SH-SY5Y (cell line): ENCODE results near the gene MBD6.

Source experiments
- GATA2 ChIP-seq: IDR thresholded peaks from 2 replicates; pipeline ENCODE4 v1.6.1; 2011; ENCODE audit warnings: mild to moderate bottlenecking, low read depth, low read length
- GATA3 ChIP-seq: IDR thresholded peaks from 2 replicates; pipeline ENCODE4 v1.6.1; 2011; ENCODE audit warnings: low read depth, mild to moderate bottlenecking, low read length, moderate library complexity

MBD6 gene, protein sequence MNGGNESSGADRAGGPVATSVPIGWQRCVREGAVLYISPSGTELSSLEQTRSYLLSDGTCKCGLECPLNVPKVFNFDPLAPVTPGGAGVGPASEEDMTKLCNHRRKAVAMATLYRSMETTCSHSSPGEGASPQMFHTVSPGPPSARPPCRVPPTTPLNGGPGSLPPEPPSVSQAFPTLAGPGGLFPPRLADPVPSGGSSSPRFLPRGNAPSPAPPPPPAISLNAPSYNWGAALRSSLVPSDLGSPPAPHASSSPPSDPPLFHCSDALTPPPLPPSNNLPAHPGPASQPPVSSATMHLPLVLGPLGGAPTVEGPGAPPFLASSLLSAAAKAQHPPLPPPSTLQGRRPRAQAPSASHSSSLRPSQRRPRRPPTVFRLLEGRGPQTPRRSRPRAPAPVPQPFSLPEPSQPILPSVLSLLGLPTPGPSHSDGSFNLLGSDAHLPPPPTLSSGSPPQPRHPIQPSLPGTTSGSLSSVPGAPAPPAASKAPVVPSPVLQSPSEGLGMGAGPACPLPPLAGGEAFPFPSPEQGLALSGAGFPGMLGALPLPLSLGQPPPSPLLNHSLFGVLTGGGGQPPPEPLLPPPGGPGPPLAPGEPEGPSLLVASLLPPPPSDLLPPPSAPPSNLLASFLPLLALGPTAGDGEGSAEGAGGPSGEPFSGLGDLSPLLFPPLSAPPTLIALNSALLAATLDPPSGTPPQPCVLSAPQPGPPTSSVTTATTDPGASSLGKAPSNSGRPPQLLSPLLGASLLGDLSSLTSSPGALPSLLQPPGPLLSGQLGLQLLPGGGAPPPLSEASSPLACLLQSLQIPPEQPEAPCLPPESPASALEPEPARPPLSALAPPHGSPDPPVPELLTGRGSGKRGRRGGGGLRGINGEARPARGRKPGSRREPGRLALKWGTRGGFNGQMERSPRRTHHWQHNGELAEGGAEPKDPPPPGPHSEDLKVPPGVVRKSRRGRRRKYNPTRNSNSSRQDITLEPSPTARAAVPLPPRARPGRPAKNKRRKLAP

DNA sequence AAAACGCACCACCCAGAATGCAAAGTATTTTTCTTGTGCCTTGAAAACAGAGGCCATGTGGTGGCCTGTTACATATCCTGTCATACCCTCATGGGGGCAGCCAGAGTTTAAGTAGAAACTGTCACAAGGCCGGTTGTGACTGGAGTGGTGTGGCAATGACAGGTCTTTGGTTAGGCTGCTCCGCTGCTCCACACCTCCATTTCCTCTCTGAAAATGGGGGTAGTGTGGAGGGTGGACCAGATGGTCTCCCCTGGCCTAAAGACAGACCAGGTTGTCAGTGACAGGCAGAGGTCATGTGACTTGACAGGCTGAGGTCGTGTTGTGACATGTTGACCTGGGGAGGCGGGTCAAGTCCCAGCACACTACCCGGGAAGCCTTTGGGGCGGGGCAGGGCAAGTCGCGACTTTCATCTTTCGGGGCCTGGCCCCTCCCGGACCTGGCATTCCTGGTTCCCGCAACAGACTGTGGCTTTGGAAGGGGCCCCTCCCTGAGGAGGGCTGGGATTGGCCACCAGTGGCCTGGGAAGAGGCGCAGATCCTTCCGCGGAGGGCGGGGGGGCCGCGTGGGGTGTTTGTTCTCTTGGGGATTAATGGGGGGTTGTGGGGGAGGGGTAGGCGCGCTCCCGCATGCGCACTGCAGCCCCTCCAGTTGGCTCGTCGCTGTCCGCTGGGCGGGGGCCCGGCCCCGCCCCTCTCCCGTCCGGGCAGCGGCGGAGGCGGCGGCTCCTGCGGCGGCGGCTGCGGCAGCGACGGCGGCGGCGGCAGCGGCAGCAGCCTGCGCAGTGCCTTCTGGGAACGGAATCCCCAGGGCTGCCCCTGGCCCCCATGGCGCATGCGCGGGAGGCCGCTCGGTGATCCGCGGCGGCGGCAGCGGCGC lies at the start of gene MBD6:
Gene MBD6, plus strand, starts transcription at position 814 of the 876 bp plus-strand sequence. CDS start 1,480 bp downstream, outside the sequence.
- TF ChIP-seq GATA2 = no peak
- TF ChIP-seq GATA3 = no peak

DNA sequence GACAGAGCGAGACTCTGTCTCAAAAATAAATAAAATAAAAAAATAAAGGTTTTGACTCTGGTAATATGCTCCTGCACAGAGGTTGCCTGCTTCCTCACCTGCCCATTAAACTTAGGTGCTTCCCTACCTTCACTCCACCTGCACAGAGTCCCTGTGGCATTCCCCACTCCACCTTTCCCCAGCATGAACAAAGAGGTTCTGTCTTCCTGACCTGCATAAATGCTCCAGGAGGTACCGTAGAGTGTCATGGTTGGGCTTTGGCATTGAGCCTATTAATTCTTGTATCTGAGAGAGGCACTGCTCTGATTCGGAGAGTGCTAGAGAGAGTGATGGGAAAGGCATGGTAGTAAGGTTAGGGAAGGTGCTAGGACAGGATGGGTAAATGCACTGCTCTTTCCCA lies 49.2 kb upstream of the MBD6 start:
- TF ChIP-seq GATA2 = no peak
- no peak for TF ChIP-seq GATA3

DNA sequence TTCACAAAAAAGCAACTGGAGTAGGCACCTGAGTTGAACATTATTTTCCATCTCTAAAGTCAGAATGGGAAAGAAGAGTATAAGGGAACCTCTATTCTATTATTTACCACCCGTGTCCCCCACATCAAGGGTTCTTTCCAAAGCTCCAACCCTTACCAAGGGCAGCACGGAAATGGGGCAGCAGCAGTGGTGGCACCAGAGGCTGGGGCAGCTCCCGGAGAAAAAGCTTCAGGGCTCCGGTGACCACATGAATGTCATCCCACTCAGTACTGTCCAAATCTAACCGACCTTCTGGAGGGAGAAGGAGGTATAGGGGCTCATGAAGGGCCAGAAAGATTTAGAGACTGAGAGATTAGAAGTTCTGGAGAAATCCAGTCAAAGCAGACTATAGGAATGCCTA lies 48.7 kb upstream of the MBD6 start:
- no peak for TF ChIP-seq GATA2
- no peak for TF ChIP-seq GATA3

DNA sequence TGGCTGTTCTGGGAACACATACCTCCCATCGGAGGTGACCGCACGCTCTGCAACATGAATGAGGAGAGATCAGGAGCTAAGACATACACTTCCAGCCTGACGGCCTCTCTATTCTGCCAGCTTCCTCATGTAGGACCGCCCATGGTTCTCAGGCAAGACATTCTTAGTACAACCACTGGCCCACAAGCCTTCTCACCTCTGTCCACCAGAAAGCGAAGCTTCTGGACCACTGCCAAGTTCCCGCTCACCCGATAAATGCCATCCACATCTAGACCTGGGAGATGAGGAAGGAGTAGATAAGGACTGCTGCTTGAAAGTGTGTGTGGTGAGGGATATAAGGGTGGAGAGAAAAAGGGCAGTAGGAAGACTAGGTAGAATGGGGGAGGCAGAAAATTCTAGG lies 48.2 kb upstream of the MBD6 start:
- no peak for TF ChIP-seq GATA3
- TF ChIP-seq GATA2 = no peak

DNA sequence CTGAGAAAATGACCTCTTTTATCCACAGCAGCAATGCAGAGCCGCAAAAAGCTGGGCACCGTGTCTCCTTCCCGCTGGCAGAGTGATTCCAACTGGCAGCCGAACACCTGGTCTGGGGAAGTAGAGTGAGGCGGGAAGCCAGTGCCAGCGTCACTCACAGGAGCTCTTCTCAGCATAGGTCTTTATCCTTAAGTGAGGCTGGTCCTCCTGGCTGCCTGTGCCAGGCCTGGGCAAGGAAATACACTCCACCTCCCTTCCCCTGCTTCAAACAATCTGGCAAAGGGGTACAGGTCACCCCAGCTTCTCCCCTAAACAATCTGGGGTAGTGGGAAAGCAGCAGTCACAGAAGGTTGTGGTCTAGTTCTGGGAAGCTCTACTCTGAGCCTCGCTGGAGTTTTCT lies 47.8 kb upstream of the MBD6 start:
- TF ChIP-seq GATA3 = no peak
- TF ChIP-seq GATA2 = no peak

DNA sequence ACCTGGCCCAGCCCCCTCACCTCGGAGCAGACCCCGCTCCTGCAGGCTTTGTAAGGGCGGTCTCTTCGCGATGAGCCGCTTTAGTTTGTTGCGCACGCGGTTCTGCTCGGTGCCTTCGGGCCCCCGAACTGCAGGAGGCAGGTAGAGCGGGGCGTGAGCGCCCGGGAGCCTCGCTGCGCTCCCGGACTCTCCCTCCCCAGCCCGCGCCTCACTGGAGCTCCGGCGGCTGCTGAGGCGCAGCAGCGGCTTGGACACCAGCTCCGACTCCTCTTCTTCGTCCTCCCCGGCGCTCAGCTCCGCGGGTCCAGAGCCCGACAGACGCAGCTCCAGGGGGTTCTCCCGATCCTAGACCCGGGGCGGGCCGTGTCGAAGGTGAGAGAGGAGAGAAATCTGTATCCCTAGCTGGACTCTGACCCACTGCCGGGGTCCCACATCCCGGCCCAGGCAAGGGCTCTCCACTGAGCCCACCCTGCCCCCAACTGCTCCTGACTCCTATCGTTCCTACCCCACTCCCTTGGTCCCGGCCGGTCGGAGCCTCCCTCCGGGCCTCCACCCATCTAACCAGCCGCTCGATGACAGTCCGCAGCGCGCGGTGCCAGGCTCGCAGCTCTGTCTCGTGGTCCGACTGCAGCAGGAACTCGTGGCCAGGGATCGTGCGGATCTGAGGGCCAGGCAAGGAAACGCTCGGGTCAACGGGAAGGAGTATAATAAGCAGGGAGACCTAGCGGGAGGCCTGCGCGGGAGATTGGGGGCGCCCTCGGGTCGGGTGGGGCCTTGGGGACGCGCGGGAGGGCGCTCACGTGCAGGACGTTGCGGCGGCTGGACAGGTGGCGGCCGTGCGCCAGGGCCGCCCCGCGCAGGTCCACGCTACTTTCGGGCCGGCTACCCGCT lies 47.1 kb upstream of the MBD6 start:
- TF ChIP-seq GATA2 (no peak), GATA3 (no peak)

DNA sequence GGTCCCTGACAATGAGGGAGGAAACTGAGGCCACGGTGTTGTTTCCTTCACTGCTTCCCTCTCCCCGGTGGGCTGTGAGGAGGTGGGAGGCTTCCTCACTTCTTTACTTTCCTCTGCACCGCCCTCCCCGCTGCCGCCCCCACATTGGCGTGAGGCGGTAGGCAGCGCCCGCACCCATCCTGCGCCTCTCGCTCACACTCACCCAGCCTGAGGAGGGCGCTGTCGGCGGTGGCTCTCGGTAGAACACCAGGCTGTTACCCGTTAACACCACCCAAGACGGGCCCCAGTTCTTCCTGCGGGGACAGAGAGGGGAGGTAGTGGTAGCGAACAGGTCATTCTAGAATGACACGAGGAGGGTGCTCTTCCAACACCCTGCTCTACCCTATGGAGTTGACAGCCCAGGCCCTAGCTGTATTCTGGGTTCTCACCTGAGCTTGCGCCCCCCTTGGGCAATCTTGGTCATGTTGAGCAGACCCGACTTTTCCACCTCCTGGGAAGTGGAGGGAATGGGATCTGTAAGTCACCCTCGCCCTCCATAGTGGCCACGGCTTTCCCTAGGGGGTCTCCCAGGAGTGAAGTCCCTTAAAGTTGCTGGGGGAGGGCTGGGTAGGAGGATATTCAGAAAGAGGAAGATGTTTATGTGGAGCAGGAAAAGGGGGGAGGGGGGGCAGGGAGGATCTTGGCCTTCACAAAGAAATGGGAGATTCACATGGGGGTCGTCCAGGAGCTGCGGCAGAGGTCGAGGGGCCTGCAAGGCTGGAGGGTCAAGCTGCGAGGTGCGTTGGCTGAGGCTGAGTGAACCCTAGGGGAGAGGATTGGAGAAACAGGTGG lies 46.2 kb upstream of the MBD6 start:
- TF ChIP-seq GATA3 (no peak), GATA2 (no peak)

DNA sequence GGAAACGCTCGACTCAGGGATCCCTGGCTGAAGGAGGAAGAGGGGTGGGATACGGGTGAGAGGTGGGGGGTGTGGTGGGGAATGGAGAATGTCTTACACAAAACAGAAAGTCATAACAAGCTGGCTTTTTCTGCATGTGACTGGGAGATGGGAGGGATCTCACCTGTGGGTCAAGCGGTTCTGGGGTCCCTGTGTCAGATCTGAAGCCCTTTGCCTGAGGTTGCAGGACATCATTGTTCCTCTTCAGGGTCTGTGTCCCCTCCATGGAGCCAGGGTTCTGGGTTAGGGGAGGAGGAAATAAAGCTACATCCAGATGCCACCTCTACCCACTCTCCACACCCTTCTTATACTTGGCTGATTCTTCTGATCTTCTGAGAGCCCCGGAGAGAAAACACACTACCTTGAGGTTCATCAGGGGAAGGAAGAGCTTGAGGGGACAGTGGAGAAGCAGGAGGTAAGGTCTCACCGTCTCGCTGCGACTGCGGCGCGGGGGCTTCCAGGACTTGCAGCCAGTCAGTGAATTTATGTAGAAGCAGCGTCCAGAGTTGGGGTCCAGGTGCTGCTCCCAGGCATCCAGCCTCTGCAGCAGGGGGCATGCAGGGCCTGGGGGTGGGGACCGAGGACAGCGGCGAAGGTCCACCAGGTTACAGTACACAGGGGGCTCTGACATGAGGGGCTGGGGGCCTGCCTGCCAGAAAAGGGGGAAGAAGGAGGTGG lies 45.5 kb upstream of the MBD6 start:
- TF ChIP-seq GATA3 (no peak), GATA2 (no peak)

- TF ChIP-seq GATA2 (no peak), GATA3 (no peak)
These were observed 44.6 kb upstream of the MBD6 start for GRCh38 chr12:57477710-57478681.

DNA sequence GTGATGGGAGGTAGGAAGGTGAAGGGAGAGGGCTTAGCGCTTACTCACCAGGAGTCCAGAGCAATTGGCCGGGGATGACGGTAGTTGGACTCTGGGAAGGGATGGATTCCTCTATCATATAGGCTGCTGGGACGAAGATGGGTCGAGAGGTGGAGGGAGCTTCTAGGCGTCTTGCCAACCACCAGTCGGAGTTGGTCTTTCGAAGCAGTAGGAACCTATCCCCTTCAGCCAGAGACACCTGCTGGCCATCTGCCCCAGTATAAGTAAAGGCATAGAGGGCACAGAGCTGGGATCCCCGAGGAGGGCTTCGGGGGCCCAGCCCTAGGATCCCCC lies 43.6 kb upstream of the MBD6 start:
- TF ChIP-seq GATA3 (no peak), GATA2 (no peak)
